ENCODE data around the gene RAB11A.

Gene RAB11A

GRCh38 chr15:65923264-65923663, 54.0 kb downstream of the RAB11A start:
- TF ChIP-seq YY1 (IDR thresholded peaks at IDR 0.05; ENCODE audit: low read depth) (no peak), TAF1 (IDR thresholded peaks at IDR 0.05; ENCODE audit: low read depth) (no peak), CEBPB (IDR thresholded peaks at IDR 0.05) (no peak)

DNA sequence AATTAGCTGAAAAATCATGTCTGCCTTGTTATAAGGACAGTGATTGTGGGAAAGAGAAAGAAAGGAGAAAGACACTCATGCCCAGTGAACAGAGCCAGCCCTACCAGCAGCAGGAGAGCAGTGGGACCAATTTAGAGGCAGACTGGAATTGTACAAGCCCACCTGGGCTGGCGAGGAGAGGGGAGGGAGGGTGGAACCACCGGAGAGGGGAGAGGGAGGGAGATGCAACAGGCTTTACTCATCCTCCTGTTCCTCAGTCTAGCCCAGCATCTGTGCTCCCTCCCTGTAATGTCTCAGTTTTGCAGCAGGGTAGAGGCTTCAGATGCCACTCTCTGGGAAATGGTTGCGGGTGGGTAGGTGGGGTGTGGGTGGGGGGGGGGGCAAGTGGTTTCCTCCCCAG, 54.7 kb downstream of the RAB11A start:
- TF ChIP-seq EP300 (IDR thresholded peaks at IDR 0.05; ENCODE audit: borderline replicate concordance) (no peak), FOXM1 (IDR thresholded peaks at IDR 0.05; ENCODE audit: borderline replicate concordance, low read depth) (no peak), CEBPB (IDR thresholded peaks at IDR 0.05) (no peak), YY1 (IDR thresholded peaks at IDR 0.05; ENCODE audit: low read depth) (no peak), TEAD4 (IDR thresholded peaks at IDR 0.05) (no peak), EGR1 (IDR thresholded peaks at IDR 0.05) (no peak), CREB1 (IDR thresholded peaks at IDR 0.05; ENCODE audit: low read depth) (no peak), TCF12 (IDR thresholded peaks at IDR 0.05; ENCODE audit: low read depth) (no peak), REST (IDR thresholded peaks at IDR 0.05; ENCODE audit: low read depth) (no peak), TAF1 (IDR thresholded peaks at IDR 0.05; ENCODE audit: low read depth) (no peak), NFIC (IDR thresholded peaks at IDR 0.05) (no peak)
- TF ChIP-seq, protein P1, sequence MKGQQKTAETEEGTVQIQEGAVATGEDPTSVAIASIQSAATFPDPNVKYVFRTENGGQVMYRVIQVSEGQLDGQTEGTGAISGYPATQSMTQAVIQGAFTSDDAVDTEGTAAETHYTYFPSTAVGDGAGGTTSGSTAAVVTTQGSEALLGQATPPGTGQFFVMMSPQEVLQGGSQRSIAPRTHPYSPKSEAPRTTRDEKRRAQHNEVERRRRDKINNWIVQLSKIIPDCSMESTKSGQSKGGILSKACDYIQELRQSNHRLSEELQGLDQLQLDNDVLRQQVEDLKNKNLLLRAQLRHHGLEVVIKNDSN (IDR thresholded peaks at IDR 0.05) = no peak

- TF ChIP-seq FOXM1 (IDR thresholded peaks at IDR 0.05; ENCODE audit: borderline replicate concordance, low read depth) (no peak), RAD21 (IDR thresholded peaks at IDR 0.05; ENCODE audit: low read depth) (no peak), CEBPB (IDR thresholded peaks at IDR 0.05) (no peak), TAF1 (IDR thresholded peaks at IDR 0.05; ENCODE audit: low read depth) (no peak)
These were observed 56.0 kb downstream of the RAB11A start for GRCh38 chr15:65925338-65925737.

DNA sequence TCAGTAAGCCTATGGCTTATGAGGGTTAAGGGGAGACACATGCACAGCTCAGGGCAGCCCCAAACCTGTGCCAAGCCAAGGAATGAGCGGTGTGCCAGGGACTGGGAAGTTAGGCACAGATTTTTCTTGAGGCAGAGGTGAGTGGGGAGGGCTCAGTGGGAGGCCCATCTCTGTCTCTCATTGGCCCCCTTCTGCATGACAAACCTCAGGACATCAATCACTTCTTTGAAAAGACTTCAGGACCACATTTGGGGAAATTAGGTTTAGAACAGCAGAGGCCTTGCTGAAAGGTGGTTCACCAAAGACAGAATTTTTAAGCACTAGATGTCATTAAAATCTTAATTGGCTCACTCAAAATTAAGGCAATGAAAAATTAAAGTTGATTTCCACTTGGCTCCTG, 57.2 kb downstream of the RAB11A start:
- TF ChIP-seq EGR1 (IDR thresholded peaks at IDR 0.05) = no peak
- no peak for TF ChIP-seq CEBPB (IDR thresholded peaks at IDR 0.05)
- TF ChIP-seq REST (IDR thresholded peaks at IDR 0.05; ENCODE audit: low read depth) = no peak
- no peak for TF ChIP-seq MAX (IDR thresholded peaks at IDR 0.05)
- TF ChIP-seq NFIC (IDR thresholded peaks at IDR 0.05) = no peak
- TF ChIP-seq, protein P1 (IDR thresholded peaks at IDR 0.05) = no peak
- TF ChIP-seq CREB1 (IDR thresholded peaks at IDR 0.05; ENCODE audit: low read depth) = no peak
- no peak for TF ChIP-seq ZBTB7A (IDR thresholded peaks at IDR 0.05; ENCODE audit: low read depth)
- no peak for TF ChIP-seq TCF12 (IDR thresholded peaks at IDR 0.05; ENCODE audit: low read depth)
- TF ChIP-seq YY1 (IDR thresholded peaks at IDR 0.05; ENCODE audit: low read depth) = no peak
- TF ChIP-seq FOXM1 (IDR thresholded peaks at IDR 0.05; ENCODE audit: borderline replicate concordance, low read depth) = no peak
- TF ChIP-seq TEAD4 (IDR thresholded peaks at IDR 0.05) = no peak
- no peak for TF ChIP-seq RAD21 (IDR thresholded peaks at IDR 0.05; ENCODE audit: low read depth)
- no peak for TF ChIP-seq EP300 (IDR thresholded peaks at IDR 0.05; ENCODE audit: borderline replicate concordance)

GRCh38 chr15:65926899-65927298, 57.6 kb downstream of the RAB11A start:
- TF ChIP-seq EGR1 (IDR thresholded peaks at IDR 0.05) (no peak), YY1 (IDR thresholded peaks at IDR 0.05; ENCODE audit: low read depth) (no peak), RAD21 (IDR thresholded peaks at IDR 0.05; ENCODE audit: low read depth) (no peak), EP300 (IDR thresholded peaks at IDR 0.05; ENCODE audit: borderline replicate concordance) (no peak), MAX (IDR thresholded peaks at IDR 0.05) (no peak), TAF1 (IDR thresholded peaks at IDR 0.05; ENCODE audit: low read depth) (no peak), TCF12 (IDR thresholded peaks at IDR 0.05; ENCODE audit: low read depth) (no peak), CEBPB (IDR thresholded peaks at IDR 0.05) (no peak), ZBTB7A (IDR thresholded peaks at IDR 0.05; ENCODE audit: low read depth) (no peak), NFIC (IDR thresholded peaks at IDR 0.05) (no peak), CREB1 (IDR thresholded peaks at IDR 0.05; ENCODE audit: low read depth) (no peak), REST (IDR thresholded peaks at IDR 0.05; ENCODE audit: low read depth) (no peak), TEAD4 (IDR thresholded peaks at IDR 0.05) (no peak), FOXM1 (IDR thresholded peaks at IDR 0.05; ENCODE audit: borderline replicate concordance, low read depth) (no peak)
- TF ChIP-seq, protein P1 (IDR thresholded peaks at IDR 0.05) = no peak
